ENCODE measurements around the gene IL17RB.

The IL17RB gene

DNA sequence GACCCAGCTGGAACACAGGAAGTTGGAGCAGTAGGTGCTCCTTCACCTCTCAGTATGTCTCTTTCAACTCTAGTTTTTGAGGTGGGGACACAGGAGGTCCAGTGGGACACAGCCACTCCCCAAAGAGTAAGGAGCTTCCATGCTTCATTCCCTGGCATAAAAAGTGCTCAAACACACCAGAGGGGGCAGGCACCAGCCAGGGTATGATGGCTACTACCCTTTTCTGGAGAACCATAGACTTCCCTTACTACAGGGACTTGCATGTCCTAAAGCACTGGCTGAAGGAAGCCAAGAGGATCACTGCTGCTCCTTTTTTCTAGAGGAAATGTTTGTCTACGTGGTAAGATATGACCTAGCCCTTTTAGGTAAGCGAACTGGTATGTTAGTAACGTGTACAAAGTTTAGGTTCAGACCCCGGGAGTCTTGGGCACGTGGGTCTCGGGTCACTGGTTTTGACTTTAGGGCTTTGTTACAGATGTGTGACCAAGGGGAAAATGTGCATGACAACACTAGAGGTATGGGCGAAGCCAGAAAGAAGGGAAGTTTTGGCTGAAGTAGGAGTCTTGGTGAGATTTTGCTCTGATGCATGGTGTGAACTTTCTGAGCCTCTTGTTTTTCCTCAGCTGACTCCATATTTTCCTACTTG lies 11.9 kb downstream of the IL17RB start:
- DNase-seq (ENCODE audit: low read depth, low spot score): no peak

DNA sequence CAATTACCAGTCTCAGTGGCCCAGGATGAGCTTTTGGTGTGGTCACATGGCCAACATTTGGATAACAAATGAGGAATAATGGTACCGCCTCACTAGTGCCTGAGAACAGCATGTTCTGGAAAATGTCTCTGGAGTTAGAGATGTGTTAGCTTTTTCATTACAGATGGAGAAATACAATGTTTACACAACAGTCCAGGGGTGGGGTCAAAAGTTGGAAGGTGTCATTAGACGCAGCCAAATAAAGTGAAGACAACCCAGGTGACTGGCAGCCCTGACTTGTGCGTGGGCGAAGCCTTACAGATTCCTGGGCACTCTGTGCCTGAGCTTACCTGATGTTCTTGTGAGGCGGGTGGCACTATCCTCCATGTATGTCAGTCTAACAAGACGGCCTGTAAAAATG lies 12.8 kb downstream of the IL17RB start:
- no peak for DNase-seq (ENCODE audit: low read depth, low spot score)

DNA sequence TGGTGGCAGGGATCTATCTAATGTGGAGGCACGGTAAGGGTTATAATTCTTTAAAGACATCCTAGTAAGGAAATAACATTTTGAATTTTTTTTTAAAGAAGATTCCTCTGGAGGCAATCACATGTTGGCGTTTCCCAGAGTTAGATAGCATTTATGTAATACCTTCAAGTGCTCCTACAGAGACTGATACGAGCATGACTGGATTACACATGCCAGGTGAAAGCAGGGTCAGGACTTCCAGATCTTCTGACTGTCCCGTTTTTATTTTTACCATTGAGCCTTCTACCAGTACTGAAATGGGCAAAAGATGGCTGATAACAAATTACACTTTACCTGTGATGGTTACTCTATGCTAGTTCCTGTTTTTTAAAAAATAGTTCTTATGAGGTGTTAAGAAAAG lies 13.8 kb downstream of the IL17RB start:
- DNase-seq (ENCODE audit: low read depth, low spot score): no peak

DNA sequence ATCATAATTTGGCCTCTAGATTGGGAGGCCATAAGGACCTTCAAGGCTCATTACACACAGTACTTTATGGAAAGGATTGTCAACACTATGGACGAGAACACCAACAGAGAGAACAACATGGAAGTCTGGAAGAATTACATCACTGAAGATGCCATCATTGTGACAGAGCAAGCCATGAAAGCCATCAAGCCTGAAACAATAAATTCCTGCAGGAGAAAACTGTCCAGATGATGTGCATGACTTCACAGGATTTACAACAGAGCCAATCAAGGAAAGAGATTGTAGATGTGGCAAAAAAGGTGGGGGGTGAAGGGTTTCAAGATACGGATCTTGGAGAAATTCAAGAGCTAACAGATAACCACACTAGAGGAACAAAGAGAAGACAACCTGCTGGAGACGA lies 15.9 kb downstream of the IL17RB start:
- no peak for DNase-seq (ENCODE audit: low read depth, low spot score)

DNA sequence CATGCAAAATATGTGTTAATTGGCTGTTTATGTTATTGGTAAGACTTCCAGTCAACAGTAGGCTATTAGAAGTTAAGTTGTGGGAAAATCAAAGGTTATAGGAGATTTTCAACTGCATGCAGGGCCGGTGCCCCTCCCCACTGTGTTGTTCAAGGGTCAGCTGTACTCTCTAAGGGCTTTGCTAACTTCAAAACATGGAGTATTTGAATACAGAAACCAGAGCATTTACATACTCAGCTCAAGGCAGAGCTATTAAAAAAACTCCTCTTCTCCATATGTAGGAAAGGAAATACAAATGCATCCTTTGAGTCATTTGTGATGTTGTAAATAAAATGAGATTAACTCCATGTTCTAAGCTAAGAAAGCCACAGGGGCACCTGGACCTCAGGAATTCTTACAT lies 16.8 kb downstream of the IL17RB start:
- no peak for DNase-seq (ENCODE audit: low read depth, low spot score)

DNA sequence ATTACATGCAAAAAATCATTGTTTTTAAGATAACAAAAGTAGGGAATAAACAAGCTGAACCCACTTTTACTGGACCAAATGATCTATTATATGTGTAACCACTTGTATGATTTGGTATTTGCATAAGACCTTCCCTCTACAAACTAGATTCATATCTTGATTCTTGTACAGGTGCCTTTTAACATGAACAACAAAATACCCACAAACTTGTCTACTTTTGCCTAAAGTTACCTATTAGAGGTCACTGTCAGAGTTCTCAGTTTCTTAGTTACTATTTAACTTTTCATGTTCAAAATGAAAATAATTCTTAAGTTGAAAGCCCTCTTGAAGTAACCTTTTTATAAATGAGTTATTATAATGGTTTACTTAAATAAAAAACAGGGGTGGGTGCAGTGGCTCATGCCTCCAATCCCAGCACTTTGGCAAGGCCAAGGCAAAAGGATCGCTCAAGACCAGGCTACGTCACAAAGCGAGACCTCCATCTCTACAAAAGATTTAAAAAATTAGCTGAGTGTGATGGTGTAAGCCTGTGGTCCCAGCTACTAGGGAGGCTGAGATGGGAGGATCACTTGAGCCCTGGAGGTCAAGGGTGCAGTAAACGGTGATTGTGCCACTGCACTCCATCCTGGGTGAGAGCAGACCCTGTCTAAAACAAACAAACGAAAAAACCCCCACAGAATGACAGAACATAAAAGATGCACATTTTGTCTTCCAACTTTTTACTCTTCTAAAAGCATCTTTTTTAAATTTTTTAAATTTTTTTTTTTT lies 19.5 kb downstream of the IL17RB start:
- DNase-seq (ENCODE audit: low read depth, low spot score): no peak

DNA sequence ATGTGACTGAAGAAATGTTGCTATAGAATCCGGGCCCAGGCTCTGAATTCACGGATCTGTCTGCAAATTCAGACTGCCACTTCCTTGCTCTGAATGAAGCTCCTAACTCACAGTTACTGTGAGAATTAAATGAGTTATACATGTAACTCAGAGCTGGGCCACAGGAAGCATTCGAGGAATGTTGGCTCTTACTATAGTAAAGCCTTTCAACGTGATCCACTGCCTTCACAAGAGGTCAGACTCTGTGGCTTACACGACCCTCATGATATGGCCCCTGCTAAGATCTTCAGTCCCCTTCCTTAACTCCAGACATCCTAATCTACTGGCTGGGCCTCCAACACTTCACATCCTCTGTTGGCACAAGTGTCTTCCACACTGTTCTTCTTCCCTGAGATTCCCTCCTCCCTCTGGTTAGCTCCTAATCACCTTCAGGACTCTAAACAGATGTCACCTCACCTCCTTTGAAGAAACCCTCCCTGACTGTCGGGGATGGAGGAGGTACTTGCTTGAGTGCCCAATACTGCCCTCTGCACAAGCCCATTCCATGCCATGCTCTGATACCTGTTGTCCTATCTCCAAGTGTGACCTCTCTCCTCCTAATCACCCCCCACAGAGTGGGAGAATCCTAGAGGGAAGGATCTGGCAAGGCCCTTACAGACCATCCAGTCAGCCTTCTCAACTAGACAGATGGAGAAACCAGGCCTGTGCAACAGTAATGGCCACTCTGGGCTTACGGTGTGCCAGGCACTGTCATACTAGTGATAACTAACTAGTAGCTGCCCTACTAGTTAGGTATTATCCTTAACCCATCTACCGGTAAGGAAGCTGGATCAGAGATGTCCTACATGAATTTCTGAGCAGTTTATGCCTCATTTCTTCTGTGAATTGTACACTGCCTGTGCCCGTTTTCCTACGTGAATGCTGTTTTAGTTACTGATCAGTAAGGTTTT lies 34.3 kb downstream of the IL17RB start:
- DNase-seq (ENCODE audit: low read depth, low spot score): no peak

DNA sequence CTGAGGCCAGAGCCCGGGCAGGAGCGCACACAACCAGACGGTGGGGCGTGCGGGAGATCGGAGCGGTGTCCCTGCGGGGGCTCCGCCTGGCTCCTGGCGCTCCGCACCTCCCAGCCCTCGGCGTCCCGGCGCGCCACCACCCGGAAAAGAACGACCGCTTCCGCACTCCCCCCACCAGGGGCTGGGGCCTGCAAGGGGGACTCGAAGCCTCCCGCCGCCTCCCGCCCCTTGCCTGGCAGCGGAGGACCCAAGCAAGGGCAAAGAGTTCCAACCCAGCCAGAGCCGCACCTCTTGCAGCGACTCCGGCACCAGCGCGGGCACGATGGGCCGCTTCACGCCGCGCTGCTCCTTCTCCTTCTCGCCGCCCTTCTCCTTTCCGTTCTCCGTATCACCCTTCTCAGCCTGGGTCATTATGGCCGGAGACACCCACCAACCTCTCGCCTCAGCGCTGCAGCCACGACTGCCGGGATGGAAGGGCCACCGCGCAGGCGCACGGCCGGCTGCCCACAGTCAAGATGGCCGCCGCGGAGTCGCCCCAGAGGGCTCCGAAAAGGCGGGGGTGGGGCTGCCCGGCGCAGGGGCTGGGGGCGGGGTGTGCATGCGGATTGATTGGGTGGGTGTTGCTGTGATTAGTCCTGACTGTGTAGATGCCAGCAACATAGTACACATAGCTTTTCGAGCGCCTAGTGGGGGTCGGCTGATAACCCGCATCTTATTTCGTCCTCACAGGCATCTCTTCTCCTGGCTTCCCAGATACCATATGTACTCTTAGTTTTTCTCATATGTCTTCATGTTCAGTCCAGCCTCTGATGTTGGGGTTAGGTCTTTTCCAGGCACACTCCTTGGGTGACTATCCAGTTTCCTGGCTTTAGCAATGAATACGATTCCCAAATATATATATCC lies 35.6 kb downstream of the IL17RB start, which contains the start of gene ACTR8:
Gene ACTR8, minus strand, starts transcription at position 462 of the 903 bp plus-strand sequence. Its CDS starts 51 bp downstream, at position 411.
- peak; percentile 46 for DNase-seq (ENCODE audit: low read depth, low spot score)

DNA sequence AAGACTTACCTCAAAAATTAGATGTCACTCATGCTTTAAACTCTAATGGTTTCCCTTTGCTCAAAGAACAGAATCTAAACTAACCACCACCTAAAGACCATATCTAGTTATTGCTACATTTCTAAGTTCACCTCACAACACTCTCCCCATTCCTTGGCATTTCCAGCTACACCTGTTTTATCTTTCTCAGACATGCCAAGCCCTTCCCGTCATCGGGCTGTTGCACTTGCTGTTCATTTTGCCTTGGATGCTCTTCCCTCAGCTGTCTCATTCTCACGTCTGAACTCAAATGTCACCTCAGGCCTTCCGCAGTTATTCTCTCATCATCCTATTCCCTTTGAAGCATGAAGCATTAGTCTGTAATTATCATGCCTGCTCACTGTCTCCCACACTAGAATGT lies 36.6 kb downstream of the IL17RB start:
- DNase-seq (ENCODE audit: low read depth, low spot score): no peak

DNA sequence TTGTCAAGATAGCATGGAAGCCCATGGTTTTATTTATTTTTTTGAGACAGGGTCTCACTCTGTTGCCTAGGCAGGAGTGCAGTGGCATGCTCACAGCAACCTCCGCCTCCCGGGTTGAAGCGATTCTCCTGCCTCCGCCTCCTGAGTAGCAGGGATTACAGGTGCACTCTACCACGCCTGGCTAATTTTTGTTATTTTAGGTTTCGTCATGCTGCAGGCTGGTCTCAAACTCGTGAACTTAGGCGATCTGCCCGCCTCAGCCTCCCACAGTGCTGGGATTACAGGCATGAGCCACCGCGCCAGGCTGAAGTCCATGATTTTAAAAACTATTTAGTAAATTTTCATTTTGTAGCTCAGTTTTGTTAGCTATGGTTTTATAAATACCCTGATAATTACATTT lies 38.3 kb downstream of the IL17RB start:
- no peak for DNase-seq (ENCODE audit: low read depth, low spot score)

DNA sequence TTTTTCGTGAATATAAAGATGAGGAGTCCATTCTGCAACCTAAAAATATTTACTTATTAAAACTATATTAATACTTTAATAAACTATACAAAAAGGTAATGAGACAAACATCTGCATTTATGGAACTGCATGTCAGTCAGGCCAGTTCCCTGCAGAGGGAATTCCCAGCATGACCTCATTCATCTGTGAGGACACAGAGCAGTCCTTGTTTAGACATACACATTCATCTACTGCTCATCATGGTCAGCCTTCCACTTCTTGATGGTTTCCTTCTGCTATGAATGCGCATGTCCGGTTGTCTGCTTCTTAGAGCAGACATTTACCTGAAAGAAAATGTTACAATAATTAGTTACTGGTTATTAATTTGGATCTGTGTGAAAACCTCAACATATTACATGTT lies 38.9 kb downstream of the IL17RB start:
- no peak for DNase-seq (ENCODE audit: low read depth, low spot score)

DNA sequence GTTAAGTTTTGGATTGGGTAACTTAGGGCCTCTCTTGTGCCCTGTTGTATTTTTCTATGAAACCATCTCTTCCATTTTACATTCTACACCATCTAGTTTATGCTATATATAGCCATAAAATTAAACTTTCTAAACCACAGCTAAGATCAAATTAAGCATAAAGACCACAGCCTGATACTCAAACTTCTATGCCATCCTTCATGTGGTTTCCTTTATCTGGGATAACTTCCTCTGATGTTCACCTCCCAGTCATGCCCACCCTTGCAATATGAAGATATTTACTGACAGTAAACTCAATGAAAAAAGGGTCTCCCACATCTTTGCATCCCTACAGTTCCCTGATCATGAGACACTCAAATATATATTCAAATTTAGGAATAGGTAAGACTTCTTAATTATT lies 41.1 kb downstream of the IL17RB start:
- no peak for DNase-seq (ENCODE audit: low read depth, low spot score)

DNA sequence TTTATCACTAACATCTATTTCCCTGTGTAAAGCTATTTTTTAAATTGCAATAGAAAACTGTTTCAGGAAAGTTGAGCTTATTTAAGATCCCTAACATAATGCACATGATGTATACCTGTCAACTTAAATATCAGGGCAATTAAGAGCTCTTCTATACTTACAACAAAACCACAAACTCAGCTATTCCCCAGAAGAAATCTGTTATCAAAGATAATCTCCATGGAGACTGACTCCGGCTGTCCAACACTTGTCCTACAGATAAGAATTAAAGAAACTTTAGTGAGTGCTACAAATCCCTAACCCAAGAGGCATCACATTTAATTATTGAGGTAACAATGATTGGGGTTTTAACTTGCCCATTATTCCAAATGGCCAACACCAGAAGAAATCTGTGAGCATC lies 41.9 kb downstream of the IL17RB start:
- DNase-seq (ENCODE audit: low read depth, low spot score): no peak

DNA sequence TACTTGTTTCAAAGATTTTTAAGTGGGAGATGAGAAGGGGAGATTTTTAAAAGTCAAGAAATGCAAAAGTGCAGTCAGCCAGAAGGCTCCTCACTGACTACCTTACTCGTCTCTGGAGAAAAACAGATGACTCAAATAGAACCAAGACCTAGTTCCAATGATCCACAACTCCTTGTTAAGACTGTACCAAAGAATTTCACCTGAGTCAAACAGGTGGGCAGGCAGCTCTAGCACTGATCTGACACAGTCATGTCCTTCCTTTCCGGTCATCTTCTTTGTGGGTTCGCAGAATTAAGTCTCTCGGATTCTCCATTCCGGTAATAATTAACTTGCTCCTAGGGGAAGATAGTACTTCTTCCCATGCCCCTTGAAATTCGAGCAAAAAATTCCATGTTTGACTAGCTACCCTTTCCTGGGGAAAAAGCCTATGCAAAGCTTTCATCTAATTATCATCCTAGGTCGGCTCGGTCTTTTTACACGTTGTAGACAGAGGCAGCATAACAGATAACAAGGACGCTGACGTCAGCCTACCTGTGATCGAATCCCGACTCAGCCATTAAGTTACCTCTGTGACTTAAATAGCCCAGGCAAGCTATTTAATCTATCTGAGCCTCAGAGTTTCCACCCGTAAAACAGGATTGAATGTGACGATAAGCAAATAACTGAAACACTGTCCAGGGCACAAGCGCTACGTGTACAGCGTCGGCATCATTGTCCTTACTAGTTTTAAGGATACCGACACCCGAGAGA lies 44.5 kb downstream of the IL17RB start:
- DNase-seq (ENCODE audit: low read depth, low spot score): no peak

DNA sequence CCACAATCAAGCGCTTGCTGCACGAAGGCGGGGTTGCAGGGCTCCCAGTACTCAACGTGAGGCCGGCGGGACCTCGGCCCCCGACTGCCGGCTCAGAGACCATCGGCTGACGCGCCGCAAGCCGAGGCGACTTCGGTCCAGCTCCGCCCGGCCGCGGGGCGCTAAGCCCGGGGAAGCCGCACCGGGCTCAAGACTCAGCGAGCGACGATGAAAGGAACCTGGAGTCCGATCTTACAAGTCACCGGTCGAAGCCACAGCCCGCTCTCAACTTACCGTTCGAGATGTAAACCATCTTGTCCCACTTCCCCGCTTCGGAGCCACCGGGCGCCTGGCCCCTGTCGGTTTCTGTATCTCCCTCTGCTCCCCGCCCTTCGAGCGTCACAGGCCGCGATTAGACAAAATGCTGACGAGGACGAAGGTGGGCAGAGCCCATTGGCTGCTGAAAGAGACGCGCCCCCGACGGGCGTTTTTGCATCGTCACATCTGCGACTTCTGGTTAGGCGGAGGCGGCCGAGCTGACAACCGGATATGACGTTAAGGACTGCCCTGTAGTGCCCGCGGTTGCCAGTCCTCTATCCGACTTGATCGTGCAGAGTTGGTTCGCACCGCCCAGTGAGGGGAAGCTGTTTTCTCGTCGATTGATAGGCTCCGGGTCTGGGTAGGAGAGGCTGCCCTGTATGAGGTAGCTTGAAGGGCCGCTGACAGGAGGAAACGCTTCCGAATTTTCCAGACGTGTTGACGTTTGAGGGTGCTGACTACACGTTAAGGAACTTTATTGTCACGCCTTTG lies 45.3 kb downstream of the IL17RB start, which contains the start of gene SELENOK:
Gene SELENOK, minus strand, starts transcription at position 363 of the 789 bp plus-strand sequence.
- peak; percentile 98 for DNase-seq (ENCODE audit: low read depth, low spot score)

DNA sequence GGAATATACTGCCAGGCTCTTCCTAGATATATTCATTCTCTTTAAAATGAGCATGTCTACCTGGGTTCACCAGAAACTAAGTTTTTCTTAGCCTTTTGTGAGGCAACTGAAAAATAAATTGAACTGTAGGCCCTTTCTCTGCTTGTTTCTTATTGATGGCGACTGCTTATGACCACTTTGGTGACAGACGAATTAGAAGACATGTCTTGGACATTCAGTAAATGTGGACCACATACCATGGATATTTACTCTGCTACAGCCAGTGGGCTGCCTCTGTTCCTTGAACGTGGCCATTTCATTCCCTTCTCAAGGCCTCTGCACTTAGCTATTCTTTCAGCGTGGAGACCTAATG lies 45.9 kb downstream of the IL17RB start:
- no peak for DNase-seq (ENCODE audit: low read depth, low spot score)

DNA sequence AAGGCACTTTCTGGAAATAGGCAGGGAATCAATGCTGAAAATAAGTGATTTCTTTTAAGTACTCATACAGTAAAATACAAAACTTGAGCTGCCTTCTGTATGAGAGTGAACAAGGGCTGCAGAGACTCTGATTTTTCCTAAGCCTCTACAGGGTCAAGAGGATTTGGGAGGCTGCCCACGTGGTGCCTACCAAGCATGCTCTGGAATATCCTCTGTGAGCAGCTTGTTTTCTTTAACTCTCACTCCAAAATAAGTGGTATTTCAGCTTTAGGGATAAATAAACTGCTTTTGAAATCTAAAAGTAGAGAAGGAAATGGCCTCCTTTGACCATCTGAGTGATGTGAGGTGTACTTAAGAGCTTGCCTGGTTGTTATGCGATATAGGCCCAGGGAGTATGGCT lies 53.4 kb downstream of the IL17RB start:
- no peak for DNase-seq (ENCODE audit: low read depth, low spot score)

DNA sequence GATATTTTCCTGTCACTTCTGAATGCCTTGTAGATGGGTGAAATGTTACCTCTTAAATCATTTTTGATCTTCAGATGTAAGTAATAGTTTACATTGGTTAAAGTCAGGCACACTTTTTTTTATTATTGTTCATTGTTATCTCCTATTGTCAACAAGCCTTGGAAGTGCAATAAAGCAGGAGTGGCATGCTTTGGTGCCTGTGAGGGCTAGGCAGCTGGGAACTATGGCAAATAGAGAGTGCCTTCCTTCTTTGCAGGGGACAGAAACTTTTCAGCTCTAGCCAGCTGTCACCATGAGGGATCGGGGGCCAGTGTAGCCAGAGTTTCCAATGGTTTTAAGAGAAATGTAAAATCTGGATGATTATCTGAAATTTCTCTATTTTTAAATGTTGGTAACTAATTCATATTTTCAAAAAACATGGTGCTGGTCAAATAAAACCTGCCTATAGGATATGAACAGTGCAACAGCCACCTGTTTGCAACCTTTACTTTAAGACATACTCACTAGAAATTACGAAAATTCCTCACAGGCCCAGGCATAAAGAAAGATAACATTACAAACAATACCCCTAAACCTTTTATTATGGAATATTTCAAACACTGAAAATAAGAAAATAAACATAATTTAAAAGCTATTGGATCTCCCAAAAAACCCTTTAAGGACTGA lies 54.4 kb downstream of the IL17RB start:
- DNase-seq (ENCODE audit: low read depth, low spot score): no peak

DNA sequence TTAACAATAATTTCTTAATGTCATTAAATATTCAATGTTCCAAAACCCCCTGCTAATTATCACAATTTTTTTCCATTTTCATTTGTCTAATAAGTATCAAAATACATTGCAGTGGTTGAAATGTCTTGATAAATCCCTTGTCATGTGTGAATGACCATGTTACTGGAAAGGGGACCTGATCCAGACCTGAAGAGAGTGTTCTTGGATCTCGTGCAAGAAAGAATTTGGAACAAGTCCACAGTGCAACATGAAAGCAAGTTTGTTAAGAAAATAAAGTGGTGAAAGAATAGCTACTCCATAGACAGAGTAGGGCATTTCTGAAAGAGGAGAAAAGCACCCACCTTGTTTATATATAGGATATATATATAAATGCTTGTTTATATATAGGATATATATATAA lies 55.7 kb downstream of the IL17RB start:
- no peak for DNase-seq (ENCODE audit: low read depth, low spot score)

Data from brain pericyte (primary cell).